ENCODE data around the gene MAN1A1.

DNA sequence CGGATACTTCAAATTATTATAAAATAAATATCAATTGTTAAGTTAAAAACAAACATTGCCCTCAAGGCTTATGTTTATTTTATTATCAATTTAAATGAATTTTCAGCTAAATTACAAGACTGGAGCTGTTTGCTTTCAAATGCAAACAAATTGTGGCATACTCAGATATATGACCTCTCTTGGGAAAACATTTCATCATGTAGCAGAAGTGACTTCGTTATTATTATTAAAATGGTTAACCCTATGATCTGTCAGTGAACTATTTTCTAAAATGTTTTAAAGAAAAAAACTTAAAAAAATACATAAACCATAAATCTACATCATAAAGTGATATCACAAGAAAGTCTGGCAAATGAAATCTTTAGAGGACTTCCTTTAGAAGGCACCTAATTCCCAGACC lies 72.5 kb downstream of the MAN1A1 start:
- no peak for TF ChIP-seq ZBTB7A (IDR thresholded peaks at IDR 0.05; ENCODE audit: low read depth)
- TF ChIP-seq, protein P1, sequence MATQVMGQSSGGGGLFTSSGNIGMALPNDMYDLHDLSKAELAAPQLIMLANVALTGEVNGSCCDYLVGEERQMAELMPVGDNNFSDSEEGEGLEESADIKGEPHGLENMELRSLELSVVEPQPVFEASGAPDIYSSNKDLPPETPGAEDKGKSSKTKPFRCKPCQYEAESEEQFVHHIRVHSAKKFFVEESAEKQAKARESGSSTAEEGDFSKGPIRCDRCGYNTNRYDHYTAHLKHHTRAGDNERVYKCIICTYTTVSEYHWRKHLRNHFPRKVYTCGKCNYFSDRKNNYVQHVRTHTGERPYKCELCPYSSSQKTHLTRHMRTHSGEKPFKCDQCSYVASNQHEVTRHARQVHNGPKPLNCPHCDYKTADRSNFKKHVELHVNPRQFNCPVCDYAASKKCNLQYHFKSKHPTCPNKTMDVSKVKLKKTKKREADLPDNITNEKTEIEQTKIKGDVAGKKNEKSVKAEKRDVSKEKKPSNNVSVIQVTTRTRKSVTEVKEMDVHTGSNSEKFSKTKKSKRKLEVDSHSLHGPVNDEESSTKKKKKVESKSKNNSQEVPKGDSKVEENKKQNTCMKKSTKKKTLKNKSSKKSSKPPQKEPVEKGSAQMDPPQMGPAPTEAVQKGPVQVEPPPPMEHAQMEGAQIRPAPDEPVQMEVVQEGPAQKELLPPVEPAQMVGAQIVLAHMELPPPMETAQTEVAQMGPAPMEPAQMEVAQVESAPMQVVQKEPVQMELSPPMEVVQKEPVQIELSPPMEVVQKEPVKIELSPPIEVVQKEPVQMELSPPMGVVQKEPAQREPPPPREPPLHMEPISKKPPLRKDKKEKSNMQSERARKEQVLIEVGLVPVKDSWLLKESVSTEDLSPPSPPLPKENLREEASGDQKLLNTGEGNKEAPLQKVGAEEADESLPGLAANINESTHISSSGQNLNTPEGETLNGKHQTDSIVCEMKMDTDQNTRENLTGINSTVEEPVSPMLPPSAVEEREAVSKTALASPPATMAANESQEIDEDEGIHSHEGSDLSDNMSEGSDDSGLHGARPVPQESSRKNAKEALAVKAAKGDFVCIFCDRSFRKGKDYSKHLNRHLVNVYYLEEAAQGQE (IDR thresholded peaks at IDR 0.05; ENCODE audit: low read depth) = no peak
- no peak for TF ChIP-seq EP300 (IDR thresholded peaks at IDR 0.05; ENCODE audit: borderline replicate concordance)
- no peak for TF ChIP-seq CEBPB (IDR thresholded peaks at IDR 0.05)
- TF ChIP-seq TCF12 (IDR thresholded peaks at IDR 0.05; ENCODE audit: low read depth) = no peak
- TF ChIP-seq NFIC (IDR thresholded peaks at IDR 0.05) = no peak
- TF ChIP-seq RAD21 (IDR thresholded peaks at IDR 0.05; ENCODE audit: low read depth) = no peak
- TF ChIP-seq MAX (IDR thresholded peaks at IDR 0.05) = no peak
- TF ChIP-seq FOXM1 (IDR thresholded peaks at IDR 0.05; ENCODE audit: borderline replicate concordance, low read depth) = no peak
- no peak for TF ChIP-seq EGR1 (IDR thresholded peaks at IDR 0.05)
- no peak for TF ChIP-seq CREB1 (IDR thresholded peaks at IDR 0.05; ENCODE audit: low read depth)

Measured in Ishikawa (cell line).